Measurements from ENCODE around the gene LYST. TPM values are rescaled to one million over a fixed set of nuclear protein-coding genes. Genes with fewer than 3 reads are reported as not detected.

Gene LYST
- total and polyA plus RNA-seq, 2 donors (not counting 3 experiments of a cell fraction or from before 2014, with no cell fraction given) = 3.1 to 9.6 TPM

DNA sequence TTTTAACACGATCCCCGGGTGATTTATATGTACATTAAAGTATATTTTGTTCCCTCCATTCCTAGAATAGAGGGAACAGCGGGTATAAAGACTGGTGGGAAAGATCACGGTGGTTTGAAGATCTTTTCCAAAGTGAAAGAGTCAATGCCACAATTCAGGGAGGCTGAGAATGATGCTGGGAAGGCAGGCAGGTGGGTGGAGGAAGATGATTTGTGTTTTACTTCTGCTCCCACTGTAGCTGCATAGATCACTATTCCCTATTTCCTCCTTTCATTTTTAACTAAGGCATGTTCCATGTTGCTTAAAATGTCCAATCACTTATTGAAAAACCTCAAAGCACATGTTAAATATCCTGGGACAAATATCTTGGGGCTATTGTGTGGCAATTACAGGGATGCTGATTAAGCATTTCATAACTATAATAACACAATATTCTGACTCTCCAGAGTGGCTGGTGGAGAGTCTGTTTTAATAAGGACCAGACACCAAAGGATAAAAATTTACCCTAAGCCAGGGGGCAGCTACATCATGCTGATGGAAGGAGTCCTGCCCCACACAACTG lies 8.4 kb upstream of the LYST start:
- DNase-seq (ENCODE audit: low read depth, low spot score) (no peak), FAIRE-seq (no peak)
- intact Hi-C loops (cut with micrococcal nuclease) = no loop called here
- H3K36me3 ChIP-seq (ENCODE audit: control insufficient read depth in 2 of 2, extremely low read depth in 1 of 2, insufficient read depth in 2 of 2, low read length in 2 of 2) = no peaks in the 10 kb centered on the region
- H3K4me3 ChIP-seq (replicated peaks in 1 of 3; ENCODE audit: insufficient read depth in 1 of 3, low read depth in 1 of 3, low read length in 3 of 3) = no peak overlapping the region
- H3K79me2 ChIP-seq (ENCODE audit: control insufficient read depth, insufficient read depth, low read length) = no peaks in the 10 kb centered on the region
- peaks cover 3% of the 10 kb centered on the region for H3K4me1 ChIP-seq (ENCODE audit: control insufficient read depth, extremely low read depth, insufficient read depth, low read length)
- no peak for TF ChIP-seq EZH2 (IDR thresholded peaks at IDR 0.05; ENCODE audit: borderline replicate concordance, low read depth, low read length, severe bottlenecking)
- TF ChIP-seq, protein P1, sequence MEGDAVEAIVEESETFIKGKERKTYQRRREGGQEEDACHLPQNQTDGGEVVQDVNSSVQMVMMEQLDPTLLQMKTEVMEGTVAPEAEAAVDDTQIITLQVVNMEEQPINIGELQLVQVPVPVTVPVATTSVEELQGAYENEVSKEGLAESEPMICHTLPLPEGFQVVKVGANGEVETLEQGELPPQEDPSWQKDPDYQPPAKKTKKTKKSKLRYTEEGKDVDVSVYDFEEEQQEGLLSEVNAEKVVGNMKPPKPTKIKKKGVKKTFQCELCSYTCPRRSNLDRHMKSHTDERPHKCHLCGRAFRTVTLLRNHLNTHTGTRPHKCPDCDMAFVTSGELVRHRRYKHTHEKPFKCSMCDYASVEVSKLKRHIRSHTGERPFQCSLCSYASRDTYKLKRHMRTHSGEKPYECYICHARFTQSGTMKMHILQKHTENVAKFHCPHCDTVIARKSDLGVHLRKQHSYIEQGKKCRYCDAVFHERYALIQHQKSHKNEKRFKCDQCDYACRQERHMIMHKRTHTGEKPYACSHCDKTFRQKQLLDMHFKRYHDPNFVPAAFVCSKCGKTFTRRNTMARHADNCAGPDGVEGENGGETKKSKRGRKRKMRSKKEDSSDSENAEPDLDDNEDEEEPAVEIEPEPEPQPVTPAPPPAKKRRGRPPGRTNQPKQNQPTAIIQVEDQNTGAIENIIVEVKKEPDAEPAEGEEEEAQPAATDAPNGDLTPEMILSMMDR (IDR thresholded peaks at IDR 0.05; ENCODE audit: extremely low read depth in 1 of 2, insufficient read depth in 1 of 2, low read depth in 1 of 2, low read length in 2 of 2) = no peak
- no peak for TF ChIP-seq MYC (IDR thresholded peaks at IDR 0.05; ENCODE audit: low read depth, low read length)
- TF ChIP-seq POLR2AphosphoS5 (IDR thresholded peaks at IDR 0.05; ENCODE audit: insufficient read depth, low read depth, low read length) = no peak
- no peak for TF ChIP-seq POLR2A (IDR thresholded peaks at IDR 0.05; ENCODE audit: low read depth, low read length)
- TF ChIP-seq JUN (IDR thresholded peaks at IDR 0.05; ENCODE audit: borderline replicate concordance, insufficient read depth, insufficient read length, low read depth) = no peak
- TF ChIP-seq GATA2 (IDR thresholded peaks at IDR 0.05; ENCODE audit: insufficient read depth, insufficient read length, low read depth, low read length) = no peak
- TF ChIP-seq, protein P2, sequence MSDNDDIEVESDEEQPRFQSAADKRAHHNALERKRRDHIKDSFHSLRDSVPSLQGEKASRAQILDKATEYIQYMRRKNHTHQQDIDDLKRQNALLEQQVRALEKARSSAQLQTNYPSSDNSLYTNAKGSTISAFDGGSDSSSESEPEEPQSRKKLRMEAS (IDR thresholded peaks at IDR 0.05; ENCODE audit: insufficient read depth, insufficient read length) = no peak
- no peak for TF ChIP-seq FOS (IDR thresholded peaks at IDR 0.05; ENCODE audit: borderline replicate concordance, insufficient read depth, low read length)
- POLR2A ChIA-PET = no interaction called here
- H3K9me3 ChIP-seq (replicated peaks; ENCODE audit: control insufficient read depth, insufficient read depth, low read length) = no peaks in the 10 kb centered on the region
- peaks cover 5 to 13% of the 10 kb centered on the region in 2 experiments for H3K27me3 ChIP-seq (ENCODE audit: control insufficient read depth in 2 of 2, insufficient read depth in 2 of 2, low read length in 2 of 2)
- BruUV-seq (replicated peaks) = no TSS peak
- no peak overlapping the region for H2AFZ ChIP-seq (ENCODE audit: low read depth, low read length)
- CTCF ChIA-PET = interaction anchor here (0.6 to 2.9 kb wide), 2 partner anchors 70 to 96 kb away, joined by 4 to 15 read pairs; no protein-coding TSS in a partner anchor
- dilution Hi-C loops (cut with MboI; ENCODE audit: extremely low pct_ligation_motif_present, low sequenced_read_pairs) = no loop called here
- no peak overlapping the region for H3K27ac ChIP-seq (ENCODE audit: insufficient read depth, low read depth, low read length)
- H3K4me2 ChIP-seq (ENCODE audit: insufficient read depth, low read length) = no peak overlapping the region
- no peaks in the 10 kb centered on the region for H4K20me1 ChIP-seq (replicated peaks; ENCODE audit: control insufficient read depth, extremely low read depth, insufficient read depth, low read length)
- no peak overlapping the region for H3K9ac ChIP-seq (replicated peaks; ENCODE audit: extremely low read depth, insufficient read depth, low read length)
- no peaks in the 10 kb centered on the region for H3K9me1 ChIP-seq (replicated peaks; ENCODE audit: control insufficient read depth, extremely low read depth, insufficient read depth, low read length)
